A673 (cell line): ENCODE results near the gene MMP2.

Source experiments
- CTCF ChIP-seq: fragments of 300-800, 200-600 bp; sonication (generic); conservative IDR thresholded peaks from 2 replicates; pipeline ENCODE4 v1.5.1; 2017; ENCODE audit warnings: low read depth, mild to moderate bottlenecking, antibody characterized with exemption, low read length, moderate library complexity, mixed read lengths
- EZH2 ChIP-seq: fragments of 200-600 bp; sonication (generic); IDR thresholded peaks from 2 replicates; pipeline ENCODE4 v1.6.1; 2017; ENCODE audit warnings: borderline replicate concordance, low read depth, mild to moderate bottlenecking, mixed read lengths, antibody characterized with exemption, low read length; ENCODE audit not compliant: poor library complexity, severe bottlenecking

- TF ChIP-seq CTCF (no peak), EZH2 (no peak)
Observed at GRCh38 chr16:55437625-55438024, 41.4 kb upstream of the MMP2 start.
